HEK293 (cell line): ENCODE data around the gene AZGP1.

Experiments used
- KLF1 ChIP-seq: fragments of 450-650 bp; formaldehyde crosslinking; IDR thresholded peaks from 2 replicates; pipeline ENCODE4 v1.5.1; 2016; ENCODE audit warnings: missing biosample characterization, missing genetic modification characterization
- RBAK ChIP-seq: fragments of 450-650 bp; formaldehyde crosslinking; IDR thresholded peaks from 2 replicates; pipeline ENCODE4 v1.5.1; 2016; ENCODE audit warnings: missing biosample characterization, missing genetic modification characterization
- ZNF350 ChIP-seq: fragments of 450-650 bp; formaldehyde crosslinking; IDR thresholded peaks from 2 replicates; pipeline ENCODE4 v1.5.0; 2017; ENCODE audit warnings: missing biosample characterization, mild to moderate bottlenecking, missing genetic modification characterization
- ZNF530 ChIP-seq: fragments of 450-650 bp; formaldehyde crosslinking; IDR thresholded peaks from 2 replicates; pipeline ENCODE4 v1.5.1; 2016; ENCODE audit warnings: low read depth, missing biosample characterization, missing genetic modification characterization
- ZSCAN16 ChIP-seq: fragments of 450-650 bp; formaldehyde crosslinking; IDR thresholded peaks from 2 replicates; pipeline ENCODE4 v1.5.1; 2016; ENCODE audit warnings: missing biosample characterization, missing genetic modification characterization
- TF ChIP-seq, protein P1 (sequence below): fragments of 450-650 bp; formaldehyde crosslinking; IDR thresholded peaks from 2 replicates; pipeline ENCODE4 v1.5.1; 2016; ENCODE audit warnings: missing biosample characterization, missing genetic modification characterization
- TF ChIP-seq, protein P2 (sequence below): fragments of 450-650 bp; formaldehyde crosslinking; IDR thresholded peaks from 2 replicates; pipeline ENCODE4 v1.5.1; 2016; ENCODE audit warnings: missing biosample characterization, missing genetic modification characterization
- TF ChIP-seq, protein P3 (sequence below): fragments of 450-650 bp; formaldehyde crosslinking; IDR thresholded peaks from 2 replicates; pipeline ENCODE4 v1.5.1; 2016; ENCODE audit warnings: missing biosample characterization, missing genetic modification characterization
- TF ChIP-seq, protein P4 (sequence below): fragments of 450-650 bp; formaldehyde crosslinking; IDR thresholded peaks from 2 replicates; pipeline ENCODE4 v1.5.1; 2016; ENCODE audit warnings: missing biosample characterization, missing genetic modification characterization
- TF ChIP-seq, protein P5 (sequence below): fragments of 450-650 bp; IDR thresholded peaks from 2 replicates; pipeline ENCODE4 v1.5.1; 2018; ENCODE audit warnings: missing biosample characterization, missing genetic modification characterization
- TF ChIP-seq, protein P6 (sequence below): fragments of 450-650 bp; formaldehyde crosslinking; IDR thresholded peaks from 2 replicates; pipeline ENCODE4 v1.5.1; 2017; ENCODE audit warnings: missing biosample characterization, missing genetic modification characterization
- TF ChIP-seq, protein P7 (sequence below): fragments of 450-650 bp; formaldehyde crosslinking; IDR thresholded peaks from 2 replicates; pipeline ENCODE4 v1.5.1; 2017; ENCODE audit warnings: missing biosample characterization, missing genetic modification characterization

DNA sequence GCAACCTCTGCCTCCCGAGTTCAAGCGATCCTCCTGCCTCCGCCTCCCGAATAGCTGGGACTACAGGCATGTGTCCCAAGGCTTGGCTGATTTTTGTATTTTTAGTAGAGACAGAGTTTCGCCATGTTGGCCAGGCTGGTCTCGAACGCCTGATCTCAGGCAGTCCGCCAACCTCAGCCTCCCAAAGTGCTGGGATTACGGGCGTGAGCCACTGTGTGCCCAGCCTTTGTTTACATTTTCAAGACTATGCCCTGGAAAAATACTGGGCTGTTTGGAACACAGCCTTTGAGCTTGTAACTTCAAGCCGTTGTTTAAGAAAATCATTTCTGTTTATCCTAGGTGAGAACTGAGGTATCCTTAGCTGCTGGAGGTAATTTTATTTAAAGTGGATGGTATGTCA lies 41.5 kb upstream of the AZGP1 start:
- TF ChIP-seq, protein P1, sequence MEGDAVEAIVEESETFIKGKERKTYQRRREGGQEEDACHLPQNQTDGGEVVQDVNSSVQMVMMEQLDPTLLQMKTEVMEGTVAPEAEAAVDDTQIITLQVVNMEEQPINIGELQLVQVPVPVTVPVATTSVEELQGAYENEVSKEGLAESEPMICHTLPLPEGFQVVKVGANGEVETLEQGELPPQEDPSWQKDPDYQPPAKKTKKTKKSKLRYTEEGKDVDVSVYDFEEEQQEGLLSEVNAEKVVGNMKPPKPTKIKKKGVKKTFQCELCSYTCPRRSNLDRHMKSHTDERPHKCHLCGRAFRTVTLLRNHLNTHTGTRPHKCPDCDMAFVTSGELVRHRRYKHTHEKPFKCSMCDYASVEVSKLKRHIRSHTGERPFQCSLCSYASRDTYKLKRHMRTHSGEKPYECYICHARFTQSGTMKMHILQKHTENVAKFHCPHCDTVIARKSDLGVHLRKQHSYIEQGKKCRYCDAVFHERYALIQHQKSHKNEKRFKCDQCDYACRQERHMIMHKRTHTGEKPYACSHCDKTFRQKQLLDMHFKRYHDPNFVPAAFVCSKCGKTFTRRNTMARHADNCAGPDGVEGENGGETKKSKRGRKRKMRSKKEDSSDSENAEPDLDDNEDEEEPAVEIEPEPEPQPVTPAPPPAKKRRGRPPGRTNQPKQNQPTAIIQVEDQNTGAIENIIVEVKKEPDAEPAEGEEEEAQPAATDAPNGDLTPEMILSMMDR, result no peak
- TF ChIP-seq, protein P2, sequence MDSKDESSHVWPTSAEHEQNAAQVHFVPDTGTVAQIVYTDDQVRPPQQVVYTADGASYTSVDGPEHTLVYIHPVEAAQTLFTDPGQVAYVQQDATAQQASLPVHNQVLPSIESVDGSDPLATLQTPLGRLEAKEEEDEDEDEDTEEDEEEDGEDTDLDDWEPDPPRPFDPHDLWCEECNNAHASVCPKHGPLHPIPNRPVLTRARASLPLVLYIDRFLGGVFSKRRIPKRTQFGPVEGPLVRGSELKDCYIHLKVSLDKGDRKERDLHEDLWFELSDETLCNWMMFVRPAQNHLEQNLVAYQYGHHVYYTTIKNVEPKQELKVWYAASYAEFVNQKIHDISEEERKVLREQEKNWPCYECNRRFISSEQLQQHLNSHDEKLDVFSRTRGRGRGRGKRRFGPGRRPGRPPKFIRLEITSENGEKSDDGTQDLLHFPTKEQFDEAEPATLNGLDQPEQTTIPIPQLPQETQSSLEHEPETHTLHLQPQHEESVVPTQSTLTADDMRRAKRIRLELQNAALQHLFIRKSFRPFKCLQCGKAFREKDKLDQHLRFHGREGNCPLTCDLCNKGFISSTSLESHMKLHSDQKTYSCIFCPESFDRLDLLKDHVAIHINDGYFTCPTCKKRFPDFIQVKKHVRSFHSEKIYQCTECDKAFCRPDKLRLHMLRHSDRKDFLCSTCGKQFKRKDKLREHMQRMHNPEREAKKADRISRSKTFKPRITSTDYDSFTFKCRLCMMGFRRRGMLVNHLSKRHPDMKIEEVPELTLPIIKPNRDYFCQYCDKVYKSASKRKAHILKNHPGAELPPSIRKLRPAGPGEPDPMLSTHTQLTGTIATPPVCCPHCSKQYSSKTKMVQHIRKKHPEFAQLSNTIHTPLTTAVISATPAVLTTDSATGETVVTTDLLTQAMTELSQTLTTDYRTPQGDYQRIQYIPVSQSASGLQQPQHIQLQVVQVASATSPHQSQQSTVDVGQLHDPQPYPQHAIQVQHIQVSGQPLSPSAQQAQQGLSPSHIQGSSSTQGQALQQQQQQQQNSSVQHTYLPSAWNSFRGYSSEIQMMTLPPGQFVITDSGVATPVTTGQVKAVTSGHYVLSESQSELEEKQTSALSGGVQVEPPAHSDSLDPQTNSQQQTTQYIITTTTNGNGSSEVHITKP (tag by site-specific recombination), result no peak
- no peak for TF ChIP-seq ZSCAN16 (tag by site-specific recombination)
- TF ChIP-seq ZNF350 (tag by site-specific recombination), result no peak
- no peak for TF ChIP-seq KLF1 (tag by site-specific recombination)
- TF ChIP-seq, protein P3, sequence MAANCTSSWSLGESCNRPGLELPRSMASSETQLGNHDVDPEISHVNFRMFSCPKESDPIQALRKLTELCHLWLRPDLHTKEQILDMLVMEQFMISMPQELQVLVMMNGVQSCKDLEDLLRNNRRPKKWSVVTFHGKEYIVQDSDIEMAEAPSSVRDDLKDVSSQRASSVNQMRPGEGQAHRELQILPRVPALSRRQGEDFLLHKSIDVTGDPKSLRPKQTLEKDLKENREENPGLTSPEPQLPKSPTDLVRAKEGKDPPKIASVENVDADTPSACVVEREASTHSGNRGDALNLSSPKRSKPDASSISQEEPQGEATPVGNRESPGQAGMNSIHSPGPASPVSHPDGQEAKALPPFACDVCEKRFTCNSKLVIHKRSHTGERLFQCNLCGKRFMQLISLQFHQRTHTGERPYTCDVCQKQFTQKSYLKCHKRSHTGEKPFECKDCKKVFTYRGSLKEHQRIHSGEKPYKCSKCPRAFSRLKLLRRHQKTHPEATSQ (tag by site-specific recombination), result no peak
- TF ChIP-seq, protein P4, sequence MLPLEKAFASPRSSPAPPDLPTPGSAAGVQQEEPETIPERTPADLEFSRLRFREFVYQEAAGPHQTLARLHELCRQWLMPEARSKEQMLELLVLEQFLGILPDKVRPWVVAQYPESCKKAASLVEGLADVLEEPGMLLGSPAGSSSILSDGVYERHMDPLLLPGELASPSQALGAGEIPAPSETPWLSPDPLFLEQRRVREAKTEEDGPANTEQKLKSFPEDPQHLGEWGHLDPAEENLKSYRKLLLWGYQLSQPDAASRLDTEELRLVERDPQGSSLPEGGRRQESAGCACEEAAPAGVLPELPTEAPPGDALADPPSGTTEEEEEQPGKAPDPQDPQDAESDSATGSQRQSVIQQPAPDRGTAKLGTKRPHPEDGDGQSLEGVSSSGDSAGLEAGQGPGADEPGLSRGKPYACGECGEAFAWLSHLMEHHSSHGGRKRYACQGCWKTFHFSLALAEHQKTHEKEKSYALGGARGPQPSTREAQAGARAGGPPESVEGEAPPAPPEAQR (tag by site-specific recombination), result no peak
- TF ChIP-seq, protein P5, sequence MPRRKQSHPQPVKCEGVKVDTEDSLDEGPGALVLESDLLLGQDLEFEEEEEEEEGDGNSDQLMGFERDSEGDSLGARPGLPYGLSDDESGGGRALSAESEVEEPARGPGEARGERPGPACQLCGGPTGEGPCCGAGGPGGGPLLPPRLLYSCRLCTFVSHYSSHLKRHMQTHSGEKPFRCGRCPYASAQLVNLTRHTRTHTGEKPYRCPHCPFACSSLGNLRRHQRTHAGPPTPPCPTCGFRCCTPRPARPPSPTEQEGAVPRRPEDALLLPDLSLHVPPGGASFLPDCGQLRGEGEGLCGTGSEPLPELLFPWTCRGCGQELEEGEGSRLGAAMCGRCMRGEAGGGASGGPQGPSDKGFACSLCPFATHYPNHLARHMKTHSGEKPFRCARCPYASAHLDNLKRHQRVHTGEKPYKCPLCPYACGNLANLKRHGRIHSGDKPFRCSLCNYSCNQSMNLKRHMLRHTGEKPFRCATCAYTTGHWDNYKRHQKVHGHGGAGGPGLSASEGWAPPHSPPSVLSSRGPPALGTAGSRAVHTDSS (tag by site-specific recombination), result no peak
- TF ChIP-seq RBAK (tag by site-specific recombination), result no peak
- TF ChIP-seq, protein P6, sequence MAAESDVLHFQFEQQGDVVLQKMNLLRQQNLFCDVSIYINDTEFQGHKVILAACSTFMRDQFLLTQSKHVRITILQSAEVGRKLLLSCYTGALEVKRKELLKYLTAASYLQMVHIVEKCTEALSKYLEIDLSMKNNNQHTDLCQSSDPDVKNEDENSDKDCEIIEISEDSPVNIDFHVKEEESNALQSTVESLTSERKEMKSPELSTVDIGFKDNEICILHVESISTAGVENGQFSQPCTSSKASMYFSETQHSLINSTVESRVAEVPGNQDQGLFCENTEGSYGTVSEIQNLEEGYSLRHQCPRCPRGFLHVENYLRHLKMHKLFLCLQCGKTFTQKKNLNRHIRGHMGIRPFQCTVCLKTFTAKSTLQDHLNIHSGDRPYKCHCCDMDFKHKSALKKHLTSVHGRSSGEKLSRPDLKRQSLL (tag by site-specific recombination), result no peak
- TF ChIP-seq ZNF530 (tag by site-specific recombination), result no peak
- TF ChIP-seq, protein P7, sequence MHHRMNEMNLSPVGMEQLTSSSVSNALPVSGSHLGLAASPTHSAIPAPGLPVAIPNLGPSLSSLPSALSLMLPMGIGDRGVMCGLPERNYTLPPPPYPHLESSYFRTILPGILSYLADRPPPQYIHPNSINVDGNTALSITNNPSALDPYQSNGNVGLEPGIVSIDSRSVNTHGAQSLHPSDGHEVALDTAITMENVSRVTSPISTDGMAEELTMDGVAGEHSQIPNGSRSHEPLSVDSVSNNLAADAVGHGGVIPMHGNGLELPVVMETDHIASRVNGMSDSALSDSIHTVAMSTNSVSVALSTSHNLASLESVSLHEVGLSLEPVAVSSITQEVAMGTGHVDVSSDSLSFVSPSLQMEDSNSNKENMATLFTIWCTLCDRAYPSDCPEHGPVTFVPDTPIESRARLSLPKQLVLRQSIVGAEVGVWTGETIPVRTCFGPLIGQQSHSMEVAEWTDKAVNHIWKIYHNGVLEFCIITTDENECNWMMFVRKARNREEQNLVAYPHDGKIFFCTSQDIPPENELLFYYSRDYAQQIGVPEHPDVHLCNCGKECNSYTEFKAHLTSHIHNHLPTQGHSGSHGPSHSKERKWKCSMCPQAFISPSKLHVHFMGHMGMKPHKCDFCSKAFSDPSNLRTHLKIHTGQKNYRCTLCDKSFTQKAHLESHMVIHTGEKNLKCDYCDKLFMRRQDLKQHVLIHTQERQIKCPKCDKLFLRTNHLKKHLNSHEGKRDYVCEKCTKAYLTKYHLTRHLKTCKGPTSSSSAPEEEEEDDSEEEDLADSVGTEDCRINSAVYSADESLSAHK, result no peak
